Measurements from ENCODE around the gene CEACAM1.

- TF ChIP-seq, protein P1, sequence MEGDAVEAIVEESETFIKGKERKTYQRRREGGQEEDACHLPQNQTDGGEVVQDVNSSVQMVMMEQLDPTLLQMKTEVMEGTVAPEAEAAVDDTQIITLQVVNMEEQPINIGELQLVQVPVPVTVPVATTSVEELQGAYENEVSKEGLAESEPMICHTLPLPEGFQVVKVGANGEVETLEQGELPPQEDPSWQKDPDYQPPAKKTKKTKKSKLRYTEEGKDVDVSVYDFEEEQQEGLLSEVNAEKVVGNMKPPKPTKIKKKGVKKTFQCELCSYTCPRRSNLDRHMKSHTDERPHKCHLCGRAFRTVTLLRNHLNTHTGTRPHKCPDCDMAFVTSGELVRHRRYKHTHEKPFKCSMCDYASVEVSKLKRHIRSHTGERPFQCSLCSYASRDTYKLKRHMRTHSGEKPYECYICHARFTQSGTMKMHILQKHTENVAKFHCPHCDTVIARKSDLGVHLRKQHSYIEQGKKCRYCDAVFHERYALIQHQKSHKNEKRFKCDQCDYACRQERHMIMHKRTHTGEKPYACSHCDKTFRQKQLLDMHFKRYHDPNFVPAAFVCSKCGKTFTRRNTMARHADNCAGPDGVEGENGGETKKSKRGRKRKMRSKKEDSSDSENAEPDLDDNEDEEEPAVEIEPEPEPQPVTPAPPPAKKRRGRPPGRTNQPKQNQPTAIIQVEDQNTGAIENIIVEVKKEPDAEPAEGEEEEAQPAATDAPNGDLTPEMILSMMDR (IDR thresholded peaks at IDR 0.05; ENCODE audit: insufficient read depth, low read length), result no peak
- TF ChIP-seq, protein P2, sequence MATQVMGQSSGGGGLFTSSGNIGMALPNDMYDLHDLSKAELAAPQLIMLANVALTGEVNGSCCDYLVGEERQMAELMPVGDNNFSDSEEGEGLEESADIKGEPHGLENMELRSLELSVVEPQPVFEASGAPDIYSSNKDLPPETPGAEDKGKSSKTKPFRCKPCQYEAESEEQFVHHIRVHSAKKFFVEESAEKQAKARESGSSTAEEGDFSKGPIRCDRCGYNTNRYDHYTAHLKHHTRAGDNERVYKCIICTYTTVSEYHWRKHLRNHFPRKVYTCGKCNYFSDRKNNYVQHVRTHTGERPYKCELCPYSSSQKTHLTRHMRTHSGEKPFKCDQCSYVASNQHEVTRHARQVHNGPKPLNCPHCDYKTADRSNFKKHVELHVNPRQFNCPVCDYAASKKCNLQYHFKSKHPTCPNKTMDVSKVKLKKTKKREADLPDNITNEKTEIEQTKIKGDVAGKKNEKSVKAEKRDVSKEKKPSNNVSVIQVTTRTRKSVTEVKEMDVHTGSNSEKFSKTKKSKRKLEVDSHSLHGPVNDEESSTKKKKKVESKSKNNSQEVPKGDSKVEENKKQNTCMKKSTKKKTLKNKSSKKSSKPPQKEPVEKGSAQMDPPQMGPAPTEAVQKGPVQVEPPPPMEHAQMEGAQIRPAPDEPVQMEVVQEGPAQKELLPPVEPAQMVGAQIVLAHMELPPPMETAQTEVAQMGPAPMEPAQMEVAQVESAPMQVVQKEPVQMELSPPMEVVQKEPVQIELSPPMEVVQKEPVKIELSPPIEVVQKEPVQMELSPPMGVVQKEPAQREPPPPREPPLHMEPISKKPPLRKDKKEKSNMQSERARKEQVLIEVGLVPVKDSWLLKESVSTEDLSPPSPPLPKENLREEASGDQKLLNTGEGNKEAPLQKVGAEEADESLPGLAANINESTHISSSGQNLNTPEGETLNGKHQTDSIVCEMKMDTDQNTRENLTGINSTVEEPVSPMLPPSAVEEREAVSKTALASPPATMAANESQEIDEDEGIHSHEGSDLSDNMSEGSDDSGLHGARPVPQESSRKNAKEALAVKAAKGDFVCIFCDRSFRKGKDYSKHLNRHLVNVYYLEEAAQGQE (IDR thresholded peaks at IDR 0.05; ENCODE audit: insufficient replicate concordance, low read depth), result no peak
- no peak for TF ChIP-seq GABPA (IDR thresholded peaks at IDR 0.05; ENCODE audit: low read depth)
- TF ChIP-seq POLR2AphosphoS5 (IDR thresholded peaks at IDR 0.05; ENCODE audit: low read depth), result no peak
These were observed 53.5 kb downstream of the CEACAM1 start for GRCh38 chr19:42474743-42475142.
